ENCODE results near the gene DVL3.

DNA sequence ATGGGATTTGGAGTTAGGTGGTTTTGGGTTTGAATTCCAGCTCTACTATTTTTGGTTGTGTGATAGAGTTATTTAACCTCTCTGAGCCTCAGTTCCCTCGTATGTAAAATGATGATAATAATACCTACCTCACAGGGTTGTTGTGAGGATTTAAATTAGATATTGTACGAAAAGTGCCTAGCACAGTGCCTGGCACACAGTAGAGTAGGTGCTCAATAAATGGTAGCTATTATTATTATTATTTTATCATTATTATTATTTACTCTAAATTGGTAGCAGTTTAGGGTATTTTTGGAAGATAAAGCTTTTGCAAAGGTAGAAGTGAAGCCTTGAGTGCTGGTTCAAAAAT, 18.2 kb downstream of the DVL3 start:
- TF ChIP-seq CTCF (IDR thresholded peaks at IDR 0.05) = no peak
- no peak for TF ChIP-seq POLR2A (IDR thresholded peaks at IDR 0.05)

Data from esophagus squamous epithelium (tissue), 4 donors.